ENCODE measurements around the gene PRDM16. TPM values are rescaled to one million over a fixed set of nuclear protein-coding genes. Genes with fewer than 3 reads are reported as not detected.

The PRDM16 gene
- total and polyA plus RNA-seq, 2 of the 13 experiments (the other 11 are each of a cell fraction or from before 2014, with no cell fraction given) = 0.15 to 0.81 TPM

DNA sequence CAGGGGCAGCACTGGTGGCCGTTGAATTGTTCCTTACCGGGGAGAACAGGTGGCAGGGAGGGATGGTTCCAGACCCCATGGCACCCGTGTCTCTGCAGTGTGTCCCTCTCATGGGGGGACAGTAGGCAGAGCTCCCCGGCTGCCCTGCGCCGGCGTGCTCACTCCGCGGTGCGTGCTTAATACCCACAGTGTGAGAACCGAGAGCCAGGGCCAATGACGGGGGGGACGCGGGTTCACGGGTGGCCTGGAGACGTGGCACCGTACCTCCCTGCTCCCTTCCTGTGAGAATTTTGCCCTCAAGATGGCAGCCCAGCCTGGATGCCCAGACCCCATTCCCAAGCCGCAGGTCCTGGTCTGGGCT, 47.1 kb downstream of the PRDM16 start (continued):
- TF ChIP-seq, protein P1, sequence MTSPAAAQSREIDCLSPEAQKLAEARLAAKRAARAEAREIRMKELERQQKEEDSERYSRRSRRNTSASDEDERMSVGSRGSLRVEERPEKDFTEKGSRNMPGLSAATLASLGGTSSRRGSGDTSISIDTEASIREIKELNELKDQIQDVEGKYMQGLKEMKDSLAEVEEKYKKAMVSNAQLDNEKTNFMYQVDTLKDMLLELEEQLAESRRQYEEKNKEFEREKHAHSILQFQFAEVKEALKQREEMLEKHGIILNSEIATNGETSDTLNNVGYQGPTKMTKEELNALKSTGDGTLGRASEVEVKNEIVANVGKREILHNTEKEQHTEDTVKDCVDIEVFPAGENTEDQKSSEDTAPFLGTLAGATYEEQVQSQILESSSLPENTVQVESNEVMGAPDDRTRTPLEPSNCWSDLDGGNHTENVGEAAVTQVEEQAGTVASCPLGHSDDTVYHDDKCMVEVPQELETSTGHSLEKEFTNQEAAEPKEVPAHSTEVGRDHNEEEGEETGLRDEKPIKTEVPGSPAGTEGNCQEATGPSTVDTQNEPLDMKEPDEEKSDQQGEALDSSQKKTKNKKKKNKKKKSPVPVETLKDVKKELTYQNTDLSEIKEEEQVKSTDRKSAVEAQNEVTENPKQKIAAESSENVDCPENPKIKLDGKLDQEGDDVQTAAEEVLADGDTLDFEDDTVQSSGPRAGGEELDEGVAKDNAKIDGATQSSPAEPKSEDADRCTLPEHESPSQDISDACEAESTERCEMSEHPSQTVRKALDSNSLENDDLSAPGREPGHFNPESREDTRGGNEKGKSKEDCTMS (CRISPR knock-in tag; conservative IDR thresholded peaks at IDR 0.05) = no peak
- TF ChIP-seq ZNF577 (CRISPR knock-in tag; IDR thresholded peaks at IDR 0.05; ENCODE audit: borderline replicate concordance, low read depth) (no peak), ZNF34 (CRISPR knock-in tag; IDR thresholded peaks at IDR 0.05; ENCODE audit: borderline replicate concordance) (no peak), MED1 (CRISPR knock-in tag; IDR thresholded peaks at IDR 0.05) (no peak)

DNA sequence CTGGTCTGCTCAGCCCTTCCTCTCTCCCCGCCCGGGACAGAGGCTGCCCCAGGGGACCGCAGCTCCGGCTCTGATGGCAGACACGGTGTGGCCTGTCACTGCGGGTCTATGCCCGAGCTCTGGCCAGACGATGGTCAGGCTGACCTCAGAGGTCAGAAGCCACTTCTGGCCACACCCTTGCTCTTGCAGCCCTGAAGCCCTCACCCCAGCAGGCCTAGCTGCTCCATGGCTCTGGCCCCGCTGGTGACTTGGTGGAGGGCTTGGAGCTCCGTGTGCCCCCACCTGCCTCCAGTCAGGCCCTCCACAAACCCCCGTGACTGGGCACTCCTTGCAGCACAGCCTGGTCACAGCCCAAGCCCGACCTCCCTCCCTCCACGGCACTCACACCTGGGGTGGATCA, 47.6 kb downstream of the PRDM16 start:
- Histone ChIP-seq H2AFZ (ENCODE audit: low read length) (no peak overlapping the region), H3K4me1 (ENCODE audit: insufficient read depth, low read length) (peaks cover 55% of the 10 kb centered on the region), H4K20me1 (ENCODE audit: insufficient read depth, low read length) (no peaks in the 10 kb centered on the region), H3K27ac (ENCODE audit: extremely low read length, insufficient read depth, low read length) (no peak overlapping the region), H3K36me3 (replicated peaks in 1 of 2; ENCODE audit: control insufficient read depth in 1 of 2, insufficient read depth in 2 of 2, low read length in 2 of 2) (no peaks in the 10 kb centered on the region), H3K4me2 (ENCODE audit: low read depth, low read length) (no peak overlapping the region), H3K27me3 (ENCODE audit: control insufficient read depth in 1 of 2, insufficient read depth in 2 of 2, low read length in 2 of 2) (no peaks in the 10 kb centered on the region; a peak in 2 of 5 replicates), H3K9ac (ENCODE audit: insufficient read depth, low read depth, low read length) (no peak overlapping the region), H3K79me2 (ENCODE audit: insufficient read depth, low read length) (no peaks in the 10 kb centered on the region), H3K4me3 (replicated peaks in 1 of 3; ENCODE audit: insufficient read depth in 1 of 3, low read depth in 2 of 3, low read length in 3 of 3) (no peak overlapping the region; a peak in 1 of 6 replicates), H3K9me3 (ENCODE audit: low read length) (no peaks in the 10 kb centered on the region)
- ChIA-PET CTCF (ENCODE audit: low intra/inter-chr PET ratio, low total read pairs) (no interaction called here), POLR2A (no interaction called here)
- intact Hi-C loops (cut with micrococcal nuclease; ENCODE audit: unreplicated experiment) = loop anchor here (10.0 kb wide), 1 partner anchor 58 kb away; no protein-coding TSS in a partner anchor
- BruUV-seq (replicated peaks) = no TSS peak
- ATAC-seq = peak; percentile 7; the same call in 2 of the 3 replicates
- no peak for TF ChIP-seq ZNF616 (CRISPR knock-in tag; IDR thresholded peaks at IDR 0.05; ENCODE audit: low read depth)
- TF ChIP-seq, protein P2, sequence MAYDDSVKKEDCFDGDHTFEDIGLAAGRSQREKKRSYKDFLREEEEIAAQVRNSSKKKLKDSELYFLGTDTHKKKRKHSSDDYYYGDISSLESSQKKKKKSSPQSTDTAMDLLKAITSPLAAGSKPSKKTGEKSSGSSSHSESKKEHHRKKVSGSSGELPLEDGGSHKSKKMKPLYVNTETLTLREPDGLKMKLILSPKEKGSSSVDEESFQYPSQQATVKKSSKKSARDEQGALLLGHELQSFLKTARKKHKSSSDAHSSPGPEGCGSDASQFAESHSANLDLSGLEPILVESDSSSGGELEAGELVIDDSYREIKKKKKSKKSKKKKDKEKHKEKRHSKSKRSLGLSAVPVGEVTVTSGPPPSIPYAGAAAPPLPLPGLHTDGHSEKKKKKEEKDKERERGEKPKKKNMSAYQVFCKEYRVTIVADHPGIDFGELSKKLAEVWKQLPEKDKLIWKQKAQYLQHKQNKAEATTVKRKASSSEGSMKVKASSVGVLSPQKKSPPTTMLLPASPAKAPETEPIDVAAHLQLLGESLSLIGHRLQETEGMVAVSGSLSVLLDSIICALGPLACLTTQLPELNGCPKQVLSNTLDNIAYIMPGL (CRISPR knock-in tag; IDR thresholded peaks at IDR 0.05; ENCODE audit: borderline replicate concordance in 1 of 2, low read depth in 1 of 2) = no peak
- TF ChIP-seq GABPB1 (CRISPR knock-in tag; IDR thresholded peaks at IDR 0.05) = 0 out of 2 replicates have a peak, but pooled peaks have one; percentile 13
- no peak for TF ChIP-seq ZNF121 (CRISPR knock-in tag; IDR thresholded peaks at IDR 0.05)
- no peak for TF ChIP-seq DPF2 (CRISPR knock-in tag; IDR thresholded peaks at IDR 0.05; ENCODE audit: borderline replicate concordance, low read depth)
- TF ChIP-seq HNF4A (CRISPR knock-in tag; IDR thresholded peaks at IDR 0.05) = 0 out of 2 replicates have a peak, but pooled peaks have one; percentile 10
- TF ChIP-seq UBTF (CRISPR knock-in tag; IDR thresholded peaks at IDR 0.05) = 0 out of 2 replicates have a peak, but pooled peaks have one; percentile 0
- TF ChIP-seq NR2F6 (IDR thresholded peaks at IDR 0.05) = peak; percentile 24; the same call in 1 of the 2 replicates
- no peak for TF ChIP-seq NR2F6 (CRISPR knock-in tag; IDR thresholded peaks at IDR 0.05)
- no peak for TF ChIP-seq SP2 (CRISPR knock-in tag; IDR thresholded peaks at IDR 0.05)
- no peak for TF ChIP-seq ZNF451 (CRISPR knock-in tag; IDR thresholded peaks at IDR 0.05)
- TF ChIP-seq TIGD3 (CRISPR knock-in tag; IDR thresholded peaks at IDR 0.05; ENCODE audit: borderline replicate concordance) = no peak
- in situ Hi-C loops (cut with HindIII; ENCODE audit: extremely low pct_ligation_motif_present, low pct_unique_long_range_greater_than_20kb) = no loop called here
- no peak for FAIRE-seq
- DNase-seq (ENCODE audit: low spot score) = no peak
- WGBS (ENCODE audit: low lambda C conversion rate) = 0% methylated on average over 1 of the region's 13 CpGs
